Forelimb muscle (tissue), 1 donor: ENCODE data around the gene TXNDC16. TPM values are rescaled to one million over a fixed set of nuclear protein-coding genes. Genes with fewer than 3 reads are reported as not detected.
A peak's percentile ranks its signal among the peaks of the same experiment; 100 is the strongest.

ENCODE experiments used
- DNase-seq: peaks from one replicate; pipeline ENCODE4 v3.0.0-alpha.2; 2013; ENCODE audit warnings: low read depth
- polyA plus RNA-seq: library from polyadenylated mRNA; unstranded; fragments of 120-200 nt; gene quantifications from one replicate; pipeline ENCODE4 v1.2.1, GENCODE V29; 2013; ENCODE audit not compliant: insufficient read length

Gene TXNDC16
- polyA plus RNA-seq, 1 donor: 5.0 TPM

- DNase-seq: no peak
Observed at GRCh38 chr14:52447236-52447635, 105.1 kb downstream of the TXNDC16 start.

GRCh38 chr14:52446355-52446754 is 106.0 kb downstream of the TXNDC16 start:
- DNase-seq: no peak

- no peak for DNase-seq
Observed at GRCh38 chr14:52443506-52443905, 108.8 kb downstream of the TXNDC16 start.

GRCh38 chr14:52442602-52443001 is 109.7 kb downstream of the TXNDC16 start:
- no peak for DNase-seq

- DNase-seq: no peak
Observed at GRCh38 chr14:52442166-52442565, 110.1 kb downstream of the TXNDC16 start.

GRCh38 chr14:52439476-52439875 is 112.8 kb downstream of the TXNDC16 start:
- no peak for DNase-seq

GRCh38 chr14:52434955-52435354 is 117.3 kb downstream of the TXNDC16 start:
- DNase-seq: no peak

- no peak for DNase-seq
Observed at GRCh38 chr14:52430474-52430873, 121.8 kb downstream of the TXNDC16 start.

GRCh38 chr14:52429451-52429850 is 122.9 kb downstream of the TXNDC16 start:
- no peak for DNase-seq

- no peak for DNase-seq
Observed at GRCh38 chr14:52427460-52427859, 124.8 kb downstream of the TXNDC16 start.

- DNase-seq: no peak
Observed at GRCh38 chr14:52422650-52423356, 129.5 kb downstream of the TXNDC16 start.

GRCh38 chr14:52417139-52417538 is 135.2 kb downstream of the TXNDC16 start:
- no peak for DNase-seq

- DNase-seq: peak; percentile 24
Observed at GRCh38 chr14:52413729-52414408, 138.4 kb downstream of the TXNDC16 start.

- DNase-seq: no peak
Observed at GRCh38 chr14:52412426-52412825, 139.9 kb downstream of the TXNDC16 start.

GRCh38 chr14:52405314-52405713 is 147.0 kb downstream of the TXNDC16 start:
- DNase-seq: no peak

GRCh38 chr14:52402812-52403526 is 149.3 kb downstream of the TXNDC16 start:
- no peak for DNase-seq

- DNase-seq: no peak
Observed at GRCh38 chr14:52400846-52401245, 151.5 kb downstream of the TXNDC16 start.

GRCh38 chr14:52399921-52400595 is 152.2 kb downstream of the TXNDC16 start:
- peak; percentile 25 for DNase-seq

- no peak for DNase-seq
Observed at GRCh38 chr14:52399104-52399503, 153.2 kb downstream of the TXNDC16 start.

- no peak for DNase-seq
Observed at GRCh38 chr14:52397844-52398243, 154.5 kb downstream of the TXNDC16 start.

GRCh38 chr14:52395728-52396127 is 156.6 kb downstream of the TXNDC16 start:
- DNase-seq: no peak
